Liver (tissue), 9 donors: ENCODE measurements around the gene GDPD5. TPM values are rescaled to one million over a fixed set of nuclear protein-coding genes. Genes with fewer than 3 reads are reported as not detected.

ENCODE experiments used
- DNase-seq: peaks from one replicate; pipeline ENCODE4 v3.0.0-alpha.2; 2017; ENCODE audit warnings: low spot score
- H3K27ac ChIP-seq, 2 donors: one replicate each; pipeline ENCODE4 v1.7.0; 2013; ENCODE audit warnings: inconsistent platforms in 2 of 2, low read length in 2 of 2, control low read depth in 1 of 2, low read depth in 1 of 2, mild to moderate bottlenecking in 1 of 2
- H3K27me3 ChIP-seq, 4 donors: one replicate each; pipeline versions ENCODE4 v1.6.1 to v1.7.0; 2013; ENCODE audit warnings: low read length in 3 of 4, inconsistent platforms in 1 of 4, mild to moderate bottlenecking in 1 of 4, moderate library complexity in 1 of 4; ENCODE audit not compliant: control insufficient read depth in 4 of 4, insufficient read depth in 4 of 4
- H3K36me3 ChIP-seq, 4 donors: one replicate each; pipeline versions ENCODE4 v1.6.1 to v1.7.0; 2013; ENCODE audit warnings: low read length in 3 of 4, mild to moderate bottlenecking in 3 of 4, low read depth in 1 of 4, moderate library complexity in 1 of 4; ENCODE audit not compliant: control insufficient read depth in 4 of 4, insufficient read depth in 3 of 4
- H3K4me1 ChIP-seq, 4 donors: one replicate each; pipeline versions ENCODE4 v1.6.1 to v1.7.0; 2013; ENCODE audit warnings: low read length in 3 of 4, mild to moderate bottlenecking in 3 of 4, moderate library complexity in 1 of 4; ENCODE audit not compliant: control insufficient read depth in 4 of 4, insufficient read depth in 4 of 4
- H3K4me3 ChIP-seq, 3 donors: one replicate each; pipeline versions ENCODE4 v1.6.1 to v1.7.0; 2013; ENCODE audit warnings: low read length in 3 of 3, control low read depth in 1 of 3, low read depth in 1 of 3, mild to moderate bottlenecking in 1 of 3
- H3K9ac ChIP-seq, 2 donors: one replicate each; pipeline ENCODE4 v1.7.0; 2013; ENCODE audit warnings: low read length in 2 of 2, mild to moderate bottlenecking in 2 of 2, moderate library complexity in 2 of 2, control low read depth in 1 of 2, low read depth in 1 of 2
- H3K9me3 ChIP-seq, 4 donors: one replicate each; pipeline versions ENCODE4 v1.6.1 to v1.7.0; 2013; ENCODE audit warnings: low read length in 3 of 4; ENCODE audit not compliant: control insufficient read depth in 4 of 4
- ATF3 ChIP-seq: IDR thresholded peaks from 2 replicates; pipeline ENCODE4 v1.6.1; 2016; ENCODE audit warnings: antibody characterized with exemption
- CTCF ChIP-seq: fragments of 150-350 bp; IDR thresholded peaks from 2 replicates; pipeline ENCODE4 v1.5.1; 2017; ENCODE audit warnings: improper control_type of control experiment, low read depth, low read length; ENCODE audit not compliant: missing input control
- EGR1 ChIP-seq, 2 donors: IDR thresholded peaks; 2 replicates each; pipeline ENCODE4 v1.6.1; 2016 to 2018; ENCODE audit warnings: antibody characterized with exemption in 2 of 2, low read depth in 2 of 2
- FOXA1 ChIP-seq: IDR thresholded peaks from 2 replicates; pipeline ENCODE4 v1.6.1; 2016; ENCODE audit warnings: antibody characterized with exemption
- FOXA2 ChIP-seq: IDR thresholded peaks from 2 replicates; pipeline ENCODE4 v1.6.1; 2016; ENCODE audit warnings: antibody characterized with exemption
- GABPA ChIP-seq, 2 donors: IDR thresholded peaks in 1 of 2; conservative IDR thresholded peaks in 1 of 2; 2 replicates each; pipeline ENCODE4 v1.6.1; 2016; ENCODE audit warnings: antibody characterized with exemption in 2 of 2, mild to moderate bottlenecking in 1 of 2, moderate library complexity in 1 of 2
- HNF4A ChIP-seq, 2 donors: conservative IDR thresholded peaks; 2 replicates each; pipeline ENCODE4 v1.6.1; 2016; ENCODE audit warnings: antibody characterized with exemption in 2 of 2, mild to moderate bottlenecking in 2 of 2
- HNF4G ChIP-seq: IDR thresholded peaks from 2 replicates; pipeline ENCODE4 v1.6.1; 2016; ENCODE audit warnings: antibody characterized with exemption
- JUND ChIP-seq, 2 donors: IDR thresholded peaks; 2 replicates each; pipeline ENCODE4 v1.6.1; 2016; ENCODE audit warnings: antibody characterized with exemption in 2 of 2
- MAX ChIP-seq: IDR thresholded peaks from 2 replicates; pipeline ENCODE4 v1.6.1; 2016; ENCODE audit warnings: antibody characterized with exemption
- NR2F2 ChIP-seq: IDR thresholded peaks from 2 replicates; pipeline ENCODE4 v1.6.1; 2016; ENCODE audit warnings: antibody characterized with exemption
- RAD21 ChIP-seq, 2 donors: IDR thresholded peaks; 2 replicates each; pipeline ENCODE4 v1.6.1; 2016; ENCODE audit warnings: antibody characterized with exemption in 2 of 2, mild to moderate bottlenecking in 2 of 2
- RXRA ChIP-seq, 2 donors: IDR thresholded peaks; 2 replicates each; pipeline ENCODE4 v1.6.1; 2017 to 2018; ENCODE audit warnings: antibody characterized with exemption in 2 of 2, mild to moderate bottlenecking in 1 of 2
- SP1 ChIP-seq: IDR thresholded peaks from 2 replicates; pipeline ENCODE4 v1.6.1; 2018; ENCODE audit warnings: antibody characterized with exemption, mild to moderate bottlenecking
- TAF1 ChIP-seq: conservative IDR thresholded peaks from 2 replicates; pipeline ENCODE4 v1.6.1; 2016; ENCODE audit warnings: antibody characterized with exemption, mild to moderate bottlenecking
- WGBS: extraction: QIAGEN DNeasy Blood & Tissue Kit; methylation state at CpG from one replicate; pipeline ENCODE4 v1.1.7; 2013; 5-methylcytosine and 5-hydroxymethylcytosine counted together
- polyA plus RNA-seq, 2 donors: library from polyadenylated mRNA; stranded (reverse) in 1 of 2; unstranded in 1 of 2; fragments of 200-250 nt in 1 of 2; fragments of >200 nt in 1 of 2; fragmentation: Nextera tagmentation in 1 of 2; extraction: Ambion mirVana in 1 of 2; gene quantifications; one replicate each; pipeline versions ENCODE4 v1.2.1 to v1.2.3, GENCODE V29; 2013 to 2015
- total RNA-seq, 2 donors: library from RNA; depleted of rRNA; stranded (reverse); fragments of >200 nt; gene quantifications; one replicate each; pipeline ENCODE4 v1.2.3, GENCODE V29; 2014
- TF ChIP-seq, protein P1 (sequence below): IDR thresholded peaks from 2 replicates; pipeline ENCODE4 v1.6.1; 2016; ENCODE audit warnings: antibody characterized with exemption
- TF ChIP-seq, protein P2 (sequence below): IDR thresholded peaks from 2 replicates; pipeline ENCODE4 v1.6.1; 2016; ENCODE audit warnings: antibody characterized with exemption, mild to moderate bottlenecking
- donor health status: healthy.
- donor health status: healthy.
- donor health status: healthy.
- donor health status: healthy.
- donor health status: healthy.

GDPD5 gene
- total and polyA plus RNA-seq, 4 donors: 3.0 to 22.8 (median 4.2) TPM

GRCh38 chr11:75520688-75521087, 5.1 kb downstream of the GDPD5 start:
- WGBS: 40% methylated on average over 7 of the region's 7 CpGs
- no peak overlapping the region for H3K4me3 ChIP-seq
- peaks cover 0 to 2% (median under 1%) of the 10 kb centered on the region in 4 donors for H3K9me3 ChIP-seq
- H3K27me3 ChIP-seq: no peaks in the 10 kb centered on the region
- TF ChIP-seq FOXA2 (no peak), RXRA (IDR thresholded peaks at IDR 0.05) (peak in 1 of 2 donors; percentile 65), RAD21 (IDR thresholded peaks at IDR 0.05) (no peak), CTCF (no peak), GABPA (IDR thresholded peaks at IDR 0.05 in 1 of 2, conservative IDR thresholded peaks at IDR 0.05 in 1 of 2) (no peak), TAF1 (no peak), EGR1 (IDR thresholded peaks at IDR 0.05; ENCODE audit: low read depth in 2 of 2) (no peak), HNF4A (conservative IDR thresholded peaks at IDR 0.05) (peak in 1 of 2 donors; percentile 28), NR2F2 (no peak), SP1 (peak; percentile 8), MAX (no peak), FOXA1 (no peak), ATF3 (no peak), JUND (IDR thresholded peaks at IDR 0.05) (no peak), HNF4G (no peak)
- TF ChIP-seq, protein P1, sequence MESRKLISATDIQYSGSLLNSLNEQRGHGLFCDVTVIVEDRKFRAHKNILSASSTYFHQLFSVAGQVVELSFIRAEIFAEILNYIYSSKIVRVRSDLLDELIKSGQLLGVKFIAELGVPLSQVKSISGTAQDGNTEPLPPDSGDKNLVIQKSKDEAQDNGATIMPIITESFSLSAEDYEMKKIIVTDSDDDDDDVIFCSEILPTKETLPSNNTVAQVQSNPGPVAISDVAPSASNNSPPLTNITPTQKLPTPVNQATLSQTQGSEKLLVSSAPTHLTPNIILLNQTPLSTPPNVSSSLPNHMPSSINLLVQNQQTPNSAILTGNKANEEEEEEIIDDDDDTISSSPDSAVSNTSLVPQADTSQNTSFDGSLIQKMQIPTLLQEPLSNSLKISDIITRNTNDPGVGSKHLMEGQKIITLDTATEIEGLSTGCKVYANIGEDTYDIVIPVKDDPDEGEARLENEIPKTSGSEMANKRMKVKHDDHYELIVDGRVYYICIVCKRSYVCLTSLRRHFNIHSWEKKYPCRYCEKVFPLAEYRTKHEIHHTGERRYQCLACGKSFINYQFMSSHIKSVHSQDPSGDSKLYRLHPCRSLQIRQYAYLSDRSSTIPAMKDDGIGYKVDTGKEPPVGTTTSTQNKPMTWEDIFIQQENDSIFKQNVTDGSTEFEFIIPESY: no peak
- TF ChIP-seq, protein P2, sequence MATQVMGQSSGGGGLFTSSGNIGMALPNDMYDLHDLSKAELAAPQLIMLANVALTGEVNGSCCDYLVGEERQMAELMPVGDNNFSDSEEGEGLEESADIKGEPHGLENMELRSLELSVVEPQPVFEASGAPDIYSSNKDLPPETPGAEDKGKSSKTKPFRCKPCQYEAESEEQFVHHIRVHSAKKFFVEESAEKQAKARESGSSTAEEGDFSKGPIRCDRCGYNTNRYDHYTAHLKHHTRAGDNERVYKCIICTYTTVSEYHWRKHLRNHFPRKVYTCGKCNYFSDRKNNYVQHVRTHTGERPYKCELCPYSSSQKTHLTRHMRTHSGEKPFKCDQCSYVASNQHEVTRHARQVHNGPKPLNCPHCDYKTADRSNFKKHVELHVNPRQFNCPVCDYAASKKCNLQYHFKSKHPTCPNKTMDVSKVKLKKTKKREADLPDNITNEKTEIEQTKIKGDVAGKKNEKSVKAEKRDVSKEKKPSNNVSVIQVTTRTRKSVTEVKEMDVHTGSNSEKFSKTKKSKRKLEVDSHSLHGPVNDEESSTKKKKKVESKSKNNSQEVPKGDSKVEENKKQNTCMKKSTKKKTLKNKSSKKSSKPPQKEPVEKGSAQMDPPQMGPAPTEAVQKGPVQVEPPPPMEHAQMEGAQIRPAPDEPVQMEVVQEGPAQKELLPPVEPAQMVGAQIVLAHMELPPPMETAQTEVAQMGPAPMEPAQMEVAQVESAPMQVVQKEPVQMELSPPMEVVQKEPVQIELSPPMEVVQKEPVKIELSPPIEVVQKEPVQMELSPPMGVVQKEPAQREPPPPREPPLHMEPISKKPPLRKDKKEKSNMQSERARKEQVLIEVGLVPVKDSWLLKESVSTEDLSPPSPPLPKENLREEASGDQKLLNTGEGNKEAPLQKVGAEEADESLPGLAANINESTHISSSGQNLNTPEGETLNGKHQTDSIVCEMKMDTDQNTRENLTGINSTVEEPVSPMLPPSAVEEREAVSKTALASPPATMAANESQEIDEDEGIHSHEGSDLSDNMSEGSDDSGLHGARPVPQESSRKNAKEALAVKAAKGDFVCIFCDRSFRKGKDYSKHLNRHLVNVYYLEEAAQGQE: no peak
- DNase-seq: no peak
- H3K4me1 ChIP-seq: peaks cover 8 to 33% (median 20%) of the 10 kb centered on the region in 4 donors
- H3K36me3 ChIP-seq: no peaks in the 10 kb centered on the region
- peak overlapping the region in 1 of 2 donors; percentile 15 for H3K27ac ChIP-seq
- no peak overlapping the region for H3K9ac ChIP-seq
